CD4-positive, alpha-beta T cell (primary cell): Measurements from ENCODE around the gene PCCA. TPM values are rescaled to one million over a fixed set of nuclear protein-coding genes. Genes with fewer than 3 reads are reported as not detected.
A peak's percentile ranks its signal among the peaks of the same experiment; 100 is the strongest.

ENCODE experiments used
- ATAC-seq: fragments of 200-7000 bp; cut with Tn5 transposase; one replicate; pipeline ENCODE4 v1.10.0; 2022; ENCODE audit warnings: mild to moderate bottlenecking; ENCODE audit not compliant: poor library complexity
- CTCF ChIA-PET: fragments of 350-600 bp; sonication (Branson Sonifier 250); formaldehyde crosslinking; loops from one replicate; lab custom pipeline; 2021; ENCODE audit warnings: antibody characterized with exemption, inconsistent platforms; lab: Charles Lee
- POLR2A ChIA-PET: fragments of 350-600 bp; sonication (Branson Sonifier 250); formaldehyde crosslinking; loops from one replicate; lab custom pipeline; 2021; ENCODE audit warnings: antibody characterized with exemption, inconsistent platforms; lab: Charles Lee
- DNase-seq, 14 experiments: peaks; one replicate each; pipeline ENCODE4 v3.0.0-alpha.2; 2013 to 2020; ENCODE audit warnings: mixed read lengths in 2 of 14
- H3K27ac ChIP-seq, 2 donors: one replicate each; pipeline versions ENCODE4 v1.5.1 to v1.7.0; 2013; ENCODE audit warnings: low read length in 2 of 2, low read depth in 1 of 2, mild to moderate bottlenecking in 1 of 2
- H3K27me3 ChIP-seq, 2 experiments: 1 replicate in 1 of 2; 2 replicates in 1 of 2; pipeline versions ENCODE4 v1.6.1 to v1.7.0; 2013; ENCODE audit warnings: low read length in 2 of 2, control low read depth in 1 of 2, mild to moderate bottlenecking in 1 of 2, moderate library complexity in 1 of 2; ENCODE audit not compliant: insufficient read depth in 2 of 2, control insufficient read depth in 1 of 2
- H3K36me3 ChIP-seq: one replicate; pipeline ENCODE4 v1.6.1; 2013; ENCODE audit warnings: low read length, control low read depth; ENCODE audit not compliant: insufficient read depth
- H3K4me1 ChIP-seq: one replicate; pipeline ENCODE4 v1.6.1; 2013; ENCODE audit warnings: low read length, control low read depth; ENCODE audit not compliant: insufficient read depth
- H3K4me3 ChIP-seq: one replicate; pipeline ENCODE4 v1.5.1; 2013; ENCODE audit warnings: mild to moderate bottlenecking, low read length, moderate library complexity
- H3K9me3 ChIP-seq, 2 experiments: 1 replicate in 1 of 2; 2 replicates in 1 of 2; pipeline versions ENCODE4 v1.6.1 to v1.7.0; 2013; ENCODE audit warnings: low read length in 2 of 2, mild to moderate bottlenecking in 2 of 2, control low read depth in 1 of 2, moderate library complexity in 1 of 2; ENCODE audit not compliant: control insufficient read depth in 1 of 2, insufficient read depth in 1 of 2
- H3K27ac Mint-ChIP-seq: one replicate; pipeline ENCODE4 v1.8.0; 2020; ENCODE audit warnings: mixed read lengths
- H3K27me3 Mint-ChIP-seq: one replicate; pipeline ENCODE4 v1.8.0; 2021; ENCODE audit warnings: mixed read lengths
- H3K36me3 Mint-ChIP-seq: one replicate; pipeline ENCODE4 v1.8.0; 2021; ENCODE audit warnings: low read depth, mixed read lengths
- H3K4me1 Mint-ChIP-seq: one replicate; pipeline ENCODE4 v1.8.0; 2021; ENCODE audit warnings: low read depth, mixed read lengths
- H3K4me3 Mint-ChIP-seq: one replicate; pipeline ENCODE4 v1.8.0; 2020; ENCODE audit warnings: mild to moderate bottlenecking, mixed read lengths
- H3K9me3 Mint-ChIP-seq: one replicate; pipeline ENCODE4 v1.8.0; 2020; ENCODE audit warnings: mixed read lengths
- intact Hi-C, 2 experiments: fragments of 100-400 bp; cut with DNase I in 1 of 2; cut with micrococcal nuclease in 1 of 2; formaldehyde crosslinking; loops; one replicate each; pipeline versions ENCODE4 v1.15.1 to v1.9.0; 2023 to 2025; cut with DNase I, micrococcal nuclease
- polyA plus RNA-seq, 2 donors: library from polyadenylated mRNA; unstranded; fragments of 120-200 nt; gene quantifications; one replicate each; pipeline ENCODE4 v1.2.1, GENCODE V29; 2013
- total RNA-seq, 174 experiments: library from RNA in 2 of 174; stranded (reverse) in 2 of 174; gene quantifications; one replicate each; pipeline ENCODE4 v1.2.3 and lab custom pipeline; 2021 to 2026
- TF ChIP-seq, protein P1 (sequence below): fragments of 200-600 bp; IDR thresholded peaks from one replicate; pipeline ENCODE4 v1.8.0; 2022; ENCODE audit warnings: antibody characterized with exemption, mild to moderate bottlenecking

The PCCA gene, protein sequence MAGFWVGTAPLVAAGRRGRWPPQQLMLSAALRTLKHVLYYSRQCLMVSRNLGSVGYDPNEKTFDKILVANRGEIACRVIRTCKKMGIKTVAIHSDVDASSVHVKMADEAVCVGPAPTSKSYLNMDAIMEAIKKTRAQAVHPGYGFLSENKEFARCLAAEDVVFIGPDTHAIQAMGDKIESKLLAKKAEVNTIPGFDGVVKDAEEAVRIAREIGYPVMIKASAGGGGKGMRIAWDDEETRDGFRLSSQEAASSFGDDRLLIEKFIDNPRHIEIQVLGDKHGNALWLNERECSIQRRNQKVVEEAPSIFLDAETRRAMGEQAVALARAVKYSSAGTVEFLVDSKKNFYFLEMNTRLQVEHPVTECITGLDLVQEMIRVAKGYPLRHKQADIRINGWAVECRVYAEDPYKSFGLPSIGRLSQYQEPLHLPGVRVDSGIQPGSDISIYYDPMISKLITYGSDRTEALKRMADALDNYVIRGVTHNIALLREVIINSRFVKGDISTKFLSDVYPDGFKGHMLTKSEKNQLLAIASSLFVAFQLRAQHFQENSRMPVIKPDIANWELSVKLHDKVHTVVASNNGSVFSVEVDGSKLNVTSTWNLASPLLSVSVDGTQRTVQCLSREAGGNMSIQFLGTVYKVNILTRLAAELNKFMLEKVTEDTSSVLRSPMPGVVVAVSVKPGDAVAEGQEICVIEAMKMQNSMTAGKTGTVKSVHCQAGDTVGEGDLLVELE
- total RNA-seq = 1 to 10 TPM; 4.7 to 5.2 TPM
- 5.9 TPM for polyA plus RNA-seq (2013, experiment 1 of 2)
- 8.2 TPM for polyA plus RNA-seq (2013, experiment 2 of 2)
- 1.8 to 16.5 (median 7.2) reads per million in 172 experiments for total RNA-seq (lab: John Stamatoyannopoulos, UW)

DNA sequence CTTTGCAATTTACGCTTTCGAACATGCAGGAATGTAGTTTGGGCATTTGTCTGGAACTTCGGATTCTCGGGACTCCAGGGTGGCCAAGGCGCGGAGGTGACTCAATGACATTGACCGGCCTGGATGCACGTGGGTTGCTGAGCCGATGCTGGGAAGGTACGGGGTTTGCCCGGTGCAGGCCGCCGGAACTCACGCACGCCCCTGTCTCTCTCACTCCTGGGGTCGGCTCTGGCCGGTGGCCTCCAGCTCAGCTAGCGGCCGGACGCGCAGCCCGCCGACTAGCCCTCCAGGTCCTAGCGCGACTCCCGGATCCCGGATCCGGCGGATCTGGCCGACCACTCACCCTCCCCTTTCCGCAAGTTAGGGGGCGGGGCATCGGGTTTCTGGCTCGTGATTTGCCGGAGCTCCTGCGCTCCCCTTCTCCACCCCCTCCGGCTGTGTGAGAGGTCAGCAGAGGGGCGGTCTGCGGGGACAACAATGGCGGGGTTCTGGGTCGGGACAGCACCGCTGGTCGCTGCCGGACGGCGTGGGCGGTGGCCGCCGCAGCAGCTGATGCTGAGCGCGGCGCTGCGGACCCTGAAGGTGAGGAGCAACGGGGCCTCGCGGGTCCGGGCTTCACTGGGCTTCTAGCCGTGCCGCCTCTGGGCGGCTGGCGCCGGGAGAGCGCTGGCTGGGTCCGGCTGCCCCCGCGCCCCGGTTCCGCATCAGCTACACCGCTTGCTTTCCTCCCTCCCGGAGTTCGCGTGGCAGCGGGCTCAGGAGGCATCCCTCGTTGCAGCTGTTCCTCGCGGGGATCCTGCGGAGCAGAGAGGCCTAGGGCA, at the start of gene PCCA:
PCCA (plus strand) TSS at position 450 of the 821 bp plus-strand sequence; CDS start at position 478, 28 bp downstream.
- H3K4me3 ChIP-seq = peak within 1 kb of the TSS; percentile 89
- TF ChIP-seq, protein P1, sequence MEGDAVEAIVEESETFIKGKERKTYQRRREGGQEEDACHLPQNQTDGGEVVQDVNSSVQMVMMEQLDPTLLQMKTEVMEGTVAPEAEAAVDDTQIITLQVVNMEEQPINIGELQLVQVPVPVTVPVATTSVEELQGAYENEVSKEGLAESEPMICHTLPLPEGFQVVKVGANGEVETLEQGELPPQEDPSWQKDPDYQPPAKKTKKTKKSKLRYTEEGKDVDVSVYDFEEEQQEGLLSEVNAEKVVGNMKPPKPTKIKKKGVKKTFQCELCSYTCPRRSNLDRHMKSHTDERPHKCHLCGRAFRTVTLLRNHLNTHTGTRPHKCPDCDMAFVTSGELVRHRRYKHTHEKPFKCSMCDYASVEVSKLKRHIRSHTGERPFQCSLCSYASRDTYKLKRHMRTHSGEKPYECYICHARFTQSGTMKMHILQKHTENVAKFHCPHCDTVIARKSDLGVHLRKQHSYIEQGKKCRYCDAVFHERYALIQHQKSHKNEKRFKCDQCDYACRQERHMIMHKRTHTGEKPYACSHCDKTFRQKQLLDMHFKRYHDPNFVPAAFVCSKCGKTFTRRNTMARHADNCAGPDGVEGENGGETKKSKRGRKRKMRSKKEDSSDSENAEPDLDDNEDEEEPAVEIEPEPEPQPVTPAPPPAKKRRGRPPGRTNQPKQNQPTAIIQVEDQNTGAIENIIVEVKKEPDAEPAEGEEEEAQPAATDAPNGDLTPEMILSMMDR = no peak
- H3K27me3 ChIP-seq = no peaks in the 10 kb centered on the region
- H3K27ac ChIP-seq = no peak within 1 kb of the TSS
- peak within 1 kb of the TSS; percentile 99 for H3K4me3 Mint-ChIP-seq
- peak within 1 kb of the TSS; percentile 73 for H3K27ac Mint-ChIP-seq
- peaks cover 5% of the 10 kb centered on the region for H3K36me3 Mint-ChIP-seq
- ChIA-PET POLR2A (interaction anchor here (0.6 to 1.0 kb wide), 2 partner anchors 10 to 1170 kb away, joined by 4 read pairs; no protein-coding TSS in a partner anchor), CTCF (no interaction called here)
- H3K36me3 ChIP-seq = no peaks in the 10 kb centered on the region
- H3K27me3 Mint-ChIP-seq = no peaks in the 10 kb centered on the region
- DNase-seq (peak; percentile 33 to 84 (median 66)), ATAC-seq (peak; percentile 64)
- intact Hi-C loops = loop anchor here (1.0 to 5.0 kb wide), 4 partner anchors 10 to 432 kb away; no protein-coding TSS in a partner anchor
- peaks cover 16% of the 10 kb centered on the region for H3K4me1 ChIP-seq
- H3K9me3 ChIP-seq = no peaks in the 10 kb centered on the region
- peaks cover 37% of the 10 kb centered on the region for H3K4me1 Mint-ChIP-seq
- no peaks in the 10 kb centered on the region for H3K9me3 Mint-ChIP-seq

DNA sequence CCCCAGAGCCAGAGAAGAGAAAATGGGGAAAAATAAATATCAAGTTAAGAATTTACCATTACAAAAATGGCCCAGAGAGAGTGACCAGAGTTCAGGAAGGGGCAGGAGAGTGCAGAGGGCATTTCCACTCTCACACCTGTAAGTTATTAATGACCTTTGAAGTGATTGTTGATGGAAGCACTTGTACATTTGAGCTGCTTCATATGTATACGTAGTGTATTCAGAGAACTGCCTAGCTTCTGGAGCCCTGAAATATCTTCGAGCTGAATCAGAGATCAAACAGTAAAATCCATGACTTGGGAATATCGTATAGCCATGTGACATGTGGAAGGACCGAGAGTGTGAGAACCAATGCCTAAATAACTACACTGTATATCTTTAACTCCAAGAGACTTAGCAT, 49.2 kb upstream of the PCCA start:
- POLR2A ChIA-PET = no interaction called here
- ATAC-seq (no peak), DNase-seq (no peak)
- intact Hi-C loops = no loop called here
- Histone ChIP-seq H3K4me3 (no peak overlapping the region), H3K27ac (no peak overlapping the region), H3K36me3 (no peaks in the 10 kb centered on the region), H3K4me1 (no peaks in the 10 kb centered on the region), H3K27me3 (no peaks in the 10 kb centered on the region), H3K9me3 (no peaks in the 10 kb centered on the region)
- peaks cover 6% of the 10 kb centered on the region for H3K27me3 Mint-ChIP-seq
- CTCF ChIA-PET = no interaction called here
- no peaks in the 10 kb centered on the region for H3K4me1 Mint-ChIP-seq
- H3K4me3 Mint-ChIP-seq = no peak overlapping the region
- no peaks in the 10 kb centered on the region for H3K36me3 Mint-ChIP-seq
- TF ChIP-seq, protein P1 = no peak
- no peak overlapping the region for H3K27ac Mint-ChIP-seq
- no peaks in the 10 kb centered on the region for H3K9me3 Mint-ChIP-seq

DNA sequence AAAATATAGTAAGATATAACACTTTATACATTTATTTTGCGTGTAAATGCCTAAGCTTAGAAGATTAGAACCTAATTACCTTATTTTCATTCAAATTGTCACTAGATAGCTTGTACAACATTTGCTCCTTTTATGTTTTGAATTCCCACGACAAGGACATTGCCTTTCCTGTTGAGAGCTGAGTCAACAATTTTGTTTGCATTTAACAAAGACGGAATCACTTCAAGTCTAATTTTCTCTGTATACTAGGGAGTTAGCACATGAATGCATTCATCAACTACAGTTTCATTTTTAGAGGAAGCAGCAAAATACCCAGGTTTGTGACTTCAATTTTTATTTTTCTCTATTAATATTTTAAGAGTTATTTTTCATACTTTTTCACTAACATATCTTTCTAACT, 48.7 kb upstream of the PCCA start:
- Mint-ChIP-seq H3K9me3 (no peaks in the 10 kb centered on the region), H3K36me3 (no peaks in the 10 kb centered on the region), H3K27ac (no peak overlapping the region), H3K4me1 (no peaks in the 10 kb centered on the region), H3K27me3 (peaks cover 6% of the 10 kb centered on the region), H3K4me3 (no peak overlapping the region)
- no peak overlapping the region for H3K27ac ChIP-seq
- intact Hi-C loops = no loop called here
- no peak for ATAC-seq
- no peaks in the 10 kb centered on the region for H3K4me1 ChIP-seq
- no peak for DNase-seq
- no peaks in the 10 kb centered on the region for H3K9me3 ChIP-seq
- no peaks in the 10 kb centered on the region for H3K36me3 ChIP-seq
- TF ChIP-seq, protein P1 = no peak
- ChIA-PET CTCF (no interaction called here), POLR2A (no interaction called here)
- H3K4me3 ChIP-seq = no peak overlapping the region
- H3K27me3 ChIP-seq = no peaks in the 10 kb centered on the region
